ENCODE measurements around the gene SLCO3A1.

The SLCO3A1 gene

DNA sequence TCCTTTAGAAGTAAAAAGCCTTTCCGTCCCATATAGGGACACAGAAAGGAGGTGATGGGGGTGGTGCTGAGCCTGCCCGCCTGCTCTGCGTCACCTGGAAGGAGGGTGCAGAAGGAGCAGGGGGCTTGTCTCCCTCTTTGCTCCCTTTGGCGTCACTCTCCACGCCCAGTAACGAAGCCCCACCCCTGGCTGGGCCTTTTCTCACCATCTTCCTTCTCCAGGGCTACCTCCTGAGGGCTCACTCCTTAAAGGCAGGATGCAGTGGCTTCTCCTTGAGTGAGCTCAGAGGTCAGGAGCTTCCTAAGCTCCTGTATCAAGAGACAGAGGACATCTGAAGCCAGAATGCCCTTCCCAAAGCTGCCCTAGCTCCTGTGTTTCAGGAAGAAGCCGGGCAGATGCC lies 31.5 kb downstream of the SLCO3A1 start:
- DNase-seq: no peak

DNA sequence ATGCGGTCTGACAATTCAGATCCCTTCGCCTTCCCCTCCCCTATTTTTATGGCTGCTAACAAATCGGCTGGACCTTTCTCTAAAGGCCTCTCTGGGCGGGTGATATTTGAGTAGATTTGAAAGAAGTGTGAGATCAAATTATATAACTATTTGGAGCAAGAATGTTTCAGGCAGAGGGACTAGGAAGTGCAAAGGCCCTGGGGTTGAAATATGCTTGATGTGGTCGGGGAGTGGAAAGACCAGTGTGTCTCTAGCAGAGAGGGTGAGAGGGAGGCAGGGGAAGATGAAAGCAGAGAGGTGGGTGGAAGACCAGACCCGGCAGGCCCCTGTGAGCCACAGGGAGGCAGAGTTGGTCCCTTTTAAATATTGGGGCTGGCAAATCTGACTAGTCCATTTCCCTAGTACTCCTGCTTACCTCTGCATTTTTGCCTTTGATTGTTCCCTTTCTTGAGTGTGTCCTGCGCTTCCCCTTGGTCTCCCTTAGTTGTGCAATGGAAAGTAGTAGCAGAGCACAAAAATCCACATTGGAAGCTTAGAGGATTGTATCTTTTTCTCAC lies 32.3 kb downstream of the SLCO3A1 start:
- no peak for DNase-seq

DNA sequence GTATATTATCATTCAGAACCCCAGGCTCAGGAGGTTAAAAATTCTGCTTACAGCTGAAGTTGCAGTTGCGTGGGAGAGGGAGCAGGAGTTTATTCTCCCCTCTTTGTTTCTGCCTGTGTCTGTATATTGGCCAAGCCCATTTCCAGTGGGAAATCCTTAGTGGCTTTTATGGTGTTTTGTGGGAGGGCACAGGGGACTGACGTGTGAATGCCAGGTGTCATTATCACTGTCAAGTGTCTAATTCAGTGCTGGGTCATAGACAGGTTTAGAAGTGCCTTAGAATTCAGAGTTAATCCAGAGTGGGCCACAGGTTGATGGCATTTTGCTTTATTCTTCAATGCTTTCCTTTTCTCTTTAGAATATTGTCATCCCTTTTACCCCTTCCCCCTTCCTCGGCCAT lies 33.4 kb downstream of the SLCO3A1 start:
- DNase-seq: no peak

DNA sequence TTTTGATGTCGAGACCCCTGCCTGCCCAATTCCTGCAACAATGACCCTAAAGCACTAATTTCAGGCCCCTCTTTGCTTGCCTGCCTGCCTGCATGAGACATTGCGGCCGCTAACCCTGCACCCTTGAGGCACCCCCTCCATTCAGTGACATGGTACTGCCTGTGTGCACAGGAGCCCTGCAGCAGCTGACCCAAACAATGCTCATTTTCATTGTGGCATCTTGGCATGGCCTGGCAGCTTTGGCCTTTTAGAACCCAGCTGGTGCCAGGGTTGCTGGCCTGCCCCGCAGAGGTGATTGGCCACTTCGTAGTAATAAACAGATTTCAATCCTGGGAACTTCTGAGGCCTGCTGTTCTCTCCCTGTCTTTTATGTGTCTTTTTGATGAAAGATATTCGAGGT lies 33.8 kb downstream of the SLCO3A1 start:
- DNase-seq: no peak

DNA sequence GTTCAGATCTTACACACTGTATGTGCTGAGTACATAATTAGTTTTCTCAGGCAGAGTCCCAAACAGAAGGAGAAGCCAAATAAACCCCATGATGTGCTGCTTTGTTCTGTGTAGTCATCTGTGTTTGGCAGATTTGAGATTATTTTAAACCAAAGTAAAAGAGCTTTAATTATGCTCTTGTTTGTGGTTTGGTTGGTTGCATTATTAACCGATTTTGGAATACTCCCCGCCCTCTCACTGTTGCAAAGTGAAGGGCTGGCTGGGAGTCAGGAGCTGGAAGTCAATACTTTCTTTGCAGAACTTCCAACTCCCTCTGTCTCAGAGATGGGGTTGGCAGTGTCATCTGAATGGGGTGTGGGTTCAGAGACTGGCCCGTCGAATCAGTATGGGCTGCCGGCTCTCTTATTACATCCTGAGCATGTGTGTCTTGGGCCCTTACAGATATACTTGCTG lies 34.4 kb downstream of the SLCO3A1 start:
- no peak for DNase-seq

DNA sequence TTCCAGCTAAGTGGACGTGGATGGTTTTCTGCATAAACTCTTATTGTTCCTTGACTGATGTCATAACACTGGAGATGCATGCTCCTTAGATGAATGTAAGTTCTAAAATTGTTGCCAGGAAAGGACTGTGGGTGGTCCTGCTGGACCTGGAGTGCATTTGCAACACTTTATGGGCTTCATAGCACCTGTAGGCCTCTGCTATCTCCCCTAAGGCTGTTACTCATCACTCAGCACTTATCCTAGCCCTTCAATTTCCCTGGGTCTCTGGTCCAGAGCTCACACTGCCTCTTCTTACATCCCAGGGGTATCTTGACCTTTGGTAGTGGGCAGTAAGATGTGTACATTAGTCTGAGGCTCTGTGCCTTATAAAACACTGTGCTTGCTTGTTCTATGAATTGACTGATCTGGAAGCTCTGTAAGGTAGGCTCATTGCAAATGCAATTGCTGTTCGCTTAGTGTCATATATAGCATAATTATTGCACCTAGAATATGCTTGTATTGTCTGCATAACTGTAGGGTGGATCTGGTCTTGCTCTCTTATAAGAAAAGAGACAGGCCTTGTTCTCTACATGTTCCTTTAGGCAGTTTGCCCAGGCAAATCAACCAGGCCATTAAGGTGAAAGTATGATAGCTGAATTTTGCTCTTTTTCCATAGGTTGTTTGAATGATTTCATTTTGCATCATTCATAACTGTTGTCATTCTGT lies 35.8 kb downstream of the SLCO3A1 start:
- no peak for DNase-seq

DNA sequence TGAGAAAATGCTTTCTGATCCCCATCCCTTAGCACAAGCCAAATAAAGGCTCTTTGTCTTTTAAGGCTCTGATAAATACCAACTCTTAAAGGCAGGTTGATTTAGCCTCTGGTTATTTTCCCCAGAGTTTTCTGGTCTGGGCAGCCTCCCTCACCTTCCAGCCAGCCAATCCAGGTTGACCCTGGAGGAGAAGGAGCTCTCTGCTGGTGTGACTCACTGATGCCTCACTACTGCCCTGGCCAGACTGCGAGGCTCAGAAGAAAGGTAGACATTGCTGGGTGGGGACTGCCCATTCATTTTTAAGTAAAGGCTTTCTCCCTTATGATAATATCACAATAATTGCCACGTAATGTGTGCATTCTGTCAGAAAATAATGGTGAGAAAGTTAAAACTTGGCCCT lies 37.1 kb downstream of the SLCO3A1 start:
- DNase-seq: no peak

DNA sequence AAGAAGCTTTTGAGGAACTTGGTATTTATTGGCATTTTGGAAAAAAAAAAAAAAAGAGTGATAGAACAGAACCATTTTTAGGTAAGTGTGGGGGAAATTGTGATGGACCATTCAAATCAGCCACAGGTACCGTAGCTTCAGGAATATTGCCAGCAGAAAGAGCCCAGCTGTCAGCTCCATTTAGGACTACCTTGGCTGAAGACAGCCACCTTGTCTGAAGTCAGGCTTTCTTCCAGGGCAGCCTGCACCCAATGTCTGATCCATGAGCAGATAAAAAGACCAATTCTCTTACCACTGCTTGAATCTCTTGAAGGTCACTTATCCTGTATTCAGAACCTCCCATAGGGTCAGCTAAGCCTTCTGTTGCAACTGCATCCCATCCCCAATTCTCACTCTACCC lies 37.6 kb downstream of the SLCO3A1 start:
- no peak for DNase-seq

DNA sequence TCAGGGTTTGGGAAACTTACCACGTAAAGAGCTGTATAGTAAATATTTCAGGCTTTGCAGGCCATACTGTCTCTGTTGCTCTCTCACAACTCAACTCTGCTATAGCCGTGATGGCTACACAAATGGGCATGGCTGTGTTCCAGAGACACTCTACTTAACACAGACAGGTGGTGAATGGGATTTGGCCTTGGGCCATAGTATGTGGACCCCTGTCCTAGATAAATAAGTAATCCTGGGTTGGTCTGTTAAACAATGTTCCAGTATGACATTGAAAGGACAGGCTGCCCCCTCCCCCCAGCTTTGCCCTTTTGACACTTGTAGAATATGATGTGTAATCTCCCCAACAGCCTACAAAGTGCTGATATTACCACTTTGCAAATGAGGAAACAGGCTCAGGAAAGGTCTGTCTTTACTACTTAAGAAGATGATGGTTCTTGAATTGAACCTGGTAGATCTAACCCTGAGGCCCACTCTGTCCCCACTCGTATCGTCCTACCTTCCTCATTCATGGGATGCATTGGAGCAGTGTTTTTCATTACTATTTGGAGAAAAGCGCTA lies 38.4 kb downstream of the SLCO3A1 start:
- no peak for DNase-seq

DNA sequence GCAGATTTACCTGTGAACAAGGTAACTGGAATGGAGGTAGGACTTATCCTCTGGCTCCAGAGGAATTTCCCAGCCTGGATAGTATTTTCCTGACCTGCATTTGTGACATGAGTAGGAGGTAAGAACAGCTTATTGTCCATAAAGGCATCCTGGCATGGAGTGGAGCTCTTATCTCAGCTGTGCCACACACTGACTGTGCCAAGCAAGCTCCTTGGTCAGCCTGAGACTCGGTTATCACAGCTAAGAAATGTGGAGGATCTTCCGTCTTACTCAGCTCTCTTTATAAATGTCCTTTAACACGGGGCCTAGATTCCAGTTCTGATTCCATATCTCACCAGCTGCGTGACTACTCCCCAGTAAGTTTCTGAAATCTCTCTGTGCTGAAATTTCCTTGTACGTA lies 38.9 kb downstream of the SLCO3A1 start:
- no peak for DNase-seq

DNA sequence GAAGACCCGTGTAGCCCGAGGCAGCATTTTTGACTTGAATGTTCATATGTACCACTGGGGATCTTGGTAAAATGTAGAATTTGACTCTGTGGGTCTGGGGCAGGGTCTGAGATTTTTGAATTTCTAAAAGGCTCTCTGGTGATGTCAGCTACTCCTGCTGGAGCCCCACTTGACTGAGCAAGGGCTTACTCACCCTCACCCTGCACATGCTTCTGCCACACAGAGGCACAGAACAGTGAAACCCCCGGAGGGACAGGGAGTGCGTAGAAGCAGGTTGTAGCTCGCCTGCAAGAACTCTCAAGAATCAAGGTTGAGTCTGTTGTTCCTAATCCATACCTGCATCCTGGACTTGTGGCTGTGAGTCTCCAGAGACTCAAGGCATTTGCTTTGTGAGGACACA lies 41.1 kb downstream of the SLCO3A1 start:
- no peak for DNase-seq

DNA sequence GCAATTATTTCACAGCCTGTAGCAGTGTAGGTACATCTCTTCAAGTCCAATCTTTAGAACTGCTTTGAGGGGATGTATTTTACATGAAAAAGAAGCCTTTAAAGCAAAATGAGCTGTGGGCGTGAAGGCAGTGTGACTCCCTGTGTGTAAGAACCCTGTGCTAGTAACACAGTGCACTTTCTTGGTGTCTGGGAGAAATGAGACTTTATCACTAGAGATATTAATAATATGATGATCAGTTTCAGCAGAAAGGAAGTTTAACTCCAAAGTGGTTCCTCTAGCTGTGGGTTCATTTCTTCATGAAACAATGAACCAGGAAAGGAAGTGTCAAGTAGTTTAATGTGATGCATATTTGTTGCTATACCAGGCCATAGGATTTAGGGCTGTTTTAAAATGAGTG lies 41.5 kb downstream of the SLCO3A1 start:
- no peak for DNase-seq

DNA sequence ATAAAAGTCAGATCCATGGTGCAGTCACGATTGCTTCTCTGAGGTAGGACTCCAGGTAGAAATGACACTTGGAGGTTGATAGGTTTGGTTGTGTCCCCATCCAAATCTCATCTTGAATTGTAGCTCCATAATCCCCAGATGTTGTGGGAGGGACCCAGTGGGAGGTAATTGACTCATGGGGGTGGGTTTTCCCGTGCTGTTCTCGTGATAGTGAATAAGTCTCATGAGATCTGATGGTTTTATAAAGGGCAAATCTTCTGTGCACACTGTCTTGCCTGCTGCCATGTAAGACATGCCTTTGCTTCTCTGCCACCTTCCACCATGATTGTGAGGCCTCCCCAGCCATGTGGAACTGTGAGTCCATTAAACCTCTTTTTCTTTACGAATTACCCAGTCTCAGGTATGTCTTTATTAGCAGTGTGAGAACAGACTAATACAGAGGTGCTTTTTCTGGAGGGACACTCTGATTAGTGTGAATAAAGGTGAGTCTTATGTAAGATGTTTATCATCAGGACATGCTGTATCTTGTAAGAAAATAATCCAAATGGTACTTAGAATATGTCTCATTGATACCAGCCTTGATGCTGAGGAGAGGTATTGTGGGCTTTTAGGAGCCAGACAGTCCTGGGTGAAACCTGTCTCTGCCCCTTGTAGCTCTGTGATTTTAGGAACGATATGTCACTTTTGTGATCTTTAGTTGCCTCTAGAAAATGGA lies 43.0 kb downstream of the SLCO3A1 start:
- DNase-seq: no peak

DNA sequence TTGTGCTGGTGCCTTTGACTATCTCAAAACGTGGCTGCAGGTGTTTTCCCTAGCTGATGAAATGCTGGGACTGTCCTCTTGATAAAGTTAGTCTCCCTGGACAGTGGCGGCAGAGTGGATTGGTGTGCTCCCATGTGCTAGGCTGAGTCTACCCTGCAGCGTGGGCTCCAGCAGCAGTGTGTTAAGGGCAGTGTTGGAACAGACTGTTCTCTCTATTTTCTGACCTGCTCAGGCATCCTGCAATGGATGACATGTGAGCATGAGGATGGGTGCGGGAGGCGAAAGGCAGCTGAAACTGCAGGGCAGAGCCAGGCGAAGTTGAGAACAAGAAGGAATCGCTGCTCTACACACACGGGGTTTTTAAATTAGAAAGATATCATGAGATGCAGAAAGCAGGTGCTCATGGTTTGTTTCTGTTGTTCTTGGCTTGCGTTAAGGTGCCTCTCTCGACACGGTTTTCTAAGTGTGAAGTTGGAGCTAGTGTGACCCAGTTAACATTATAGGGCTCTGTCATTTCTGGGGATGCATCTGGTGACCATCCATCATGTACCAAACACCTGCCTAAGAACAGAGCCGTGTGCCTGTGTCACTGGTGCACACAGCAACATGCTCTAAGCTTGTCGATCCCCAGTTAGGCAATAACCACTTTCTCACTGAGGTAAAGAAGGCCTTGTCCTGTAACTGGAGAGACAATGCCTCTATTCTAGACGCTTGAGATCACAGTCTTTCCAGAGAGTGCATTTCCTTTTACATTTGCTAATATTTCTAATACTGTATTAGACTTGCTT lies 44.3 kb downstream of the SLCO3A1 start:
- DNase-seq: no peak

DNA sequence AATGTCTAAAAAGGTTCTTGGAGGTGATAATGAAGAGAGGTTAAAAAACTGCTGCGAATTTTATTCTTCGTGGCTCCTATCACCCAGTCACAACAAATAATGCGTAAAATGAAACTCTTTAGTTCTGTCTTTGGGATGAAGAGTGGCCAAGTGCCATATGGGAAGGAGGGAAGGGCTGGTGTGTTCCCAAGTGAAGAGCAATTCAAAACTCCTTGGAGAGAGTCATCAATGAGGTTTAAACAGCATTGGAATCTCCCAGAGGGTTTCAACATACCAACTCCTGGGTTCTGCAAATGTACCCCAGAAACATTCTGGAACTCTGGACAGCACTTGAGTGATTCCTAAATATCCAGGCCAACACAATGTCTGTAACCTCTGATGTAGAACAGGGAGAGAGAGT lies 45.3 kb downstream of the SLCO3A1 start:
- DNase-seq: no peak

DNA sequence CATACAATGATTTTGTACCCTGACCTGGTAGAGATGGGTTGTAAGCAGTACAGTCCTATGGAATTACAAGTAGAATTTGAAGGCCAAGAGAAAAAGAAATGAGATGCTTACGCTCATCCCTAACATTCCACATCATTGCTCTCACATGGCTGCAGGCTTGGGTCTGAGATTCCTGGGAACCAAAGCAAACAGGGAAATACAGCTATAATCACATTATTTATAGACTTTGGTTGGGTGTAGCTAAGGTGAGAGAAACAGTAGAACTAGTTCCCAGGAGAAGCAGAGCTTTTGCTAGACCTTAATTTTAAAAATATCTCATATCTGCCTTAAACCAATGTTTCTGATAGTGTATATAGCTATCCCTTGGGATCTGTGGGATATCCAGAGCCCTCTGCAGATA lies 51.4 kb downstream of the SLCO3A1 start:
- no peak for DNase-seq

DNA sequence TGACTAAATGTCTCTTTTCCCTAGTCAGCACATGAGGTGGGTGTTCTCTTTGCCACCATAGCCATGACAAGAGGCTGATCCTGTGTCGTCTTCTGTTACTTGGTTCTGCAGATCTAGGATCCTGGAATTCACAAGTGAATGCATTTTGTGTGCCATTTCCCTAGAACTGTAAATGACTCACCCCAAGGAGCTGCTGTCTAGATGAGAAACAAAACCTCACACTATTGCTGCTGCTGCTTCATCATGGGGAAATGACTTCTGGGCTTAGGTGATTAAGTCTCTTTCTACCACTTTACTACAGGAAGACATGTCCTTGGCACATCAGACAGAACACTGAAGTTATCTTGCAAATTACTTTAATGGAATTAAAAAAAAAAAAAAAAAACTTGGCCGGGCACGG lies 54.9 kb downstream of the SLCO3A1 start:
- DNase-seq: no peak

DNA sequence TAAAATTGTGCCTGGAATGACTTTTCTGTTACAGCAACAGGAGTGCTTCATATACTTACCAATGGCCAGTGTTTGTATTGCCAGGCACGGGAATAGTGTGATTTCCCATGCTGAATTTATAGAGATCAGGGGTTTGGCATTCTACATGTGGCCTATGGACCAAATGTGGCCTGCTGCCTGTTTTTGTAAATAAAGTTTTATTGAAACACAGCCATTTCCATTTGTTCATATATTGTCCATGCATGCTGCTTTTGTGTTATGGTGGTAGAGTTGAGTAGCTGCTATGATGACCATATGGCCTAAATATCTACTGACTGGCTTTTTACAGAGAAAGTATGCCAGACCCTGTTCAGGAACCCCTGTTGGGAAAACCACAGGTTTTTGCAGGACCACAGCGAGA lies 55.6 kb downstream of the SLCO3A1 start:
- no peak for DNase-seq

DNA sequence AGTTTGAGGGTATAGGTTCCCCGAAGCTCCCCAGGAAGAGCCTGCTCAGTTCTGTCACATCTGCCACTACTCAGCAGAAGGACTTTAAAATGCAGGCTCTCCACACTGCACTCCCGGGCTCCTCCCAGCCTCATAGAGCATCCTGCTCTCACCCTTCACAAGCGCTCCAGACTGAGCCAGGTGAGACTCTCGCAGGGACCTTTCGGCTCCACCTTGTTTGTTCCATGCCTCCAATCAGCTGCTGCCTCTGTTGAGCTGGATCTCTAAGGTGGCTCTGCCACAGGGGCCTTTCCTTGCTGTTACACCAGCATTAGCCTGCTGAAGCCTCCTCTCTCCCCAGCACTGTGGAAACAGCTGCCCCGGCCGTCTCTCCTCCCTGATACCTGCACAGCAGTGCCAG lies 56.1 kb downstream of the SLCO3A1 start:
- DNase-seq: no peak

DNA sequence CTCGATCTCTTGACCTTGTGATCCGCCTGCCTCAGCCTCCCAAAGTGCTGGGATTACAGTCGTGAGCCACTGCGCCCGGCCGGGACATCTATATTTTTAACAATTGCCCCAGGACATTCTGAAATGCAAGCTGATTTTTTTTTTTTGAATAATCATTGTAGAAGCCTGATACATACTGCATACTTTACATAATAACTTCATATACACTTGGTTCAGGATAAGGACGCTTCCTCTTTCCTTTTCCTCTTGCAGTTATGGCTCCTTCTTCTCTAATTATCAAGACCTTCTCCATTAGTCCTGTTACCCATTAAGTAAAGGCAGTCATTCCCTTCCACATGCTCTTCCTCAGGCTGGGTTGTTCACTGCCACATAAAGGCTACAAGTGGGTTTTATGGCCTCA lies 58.3 kb downstream of the SLCO3A1 start:
- no peak for DNase-seq

DNA sequence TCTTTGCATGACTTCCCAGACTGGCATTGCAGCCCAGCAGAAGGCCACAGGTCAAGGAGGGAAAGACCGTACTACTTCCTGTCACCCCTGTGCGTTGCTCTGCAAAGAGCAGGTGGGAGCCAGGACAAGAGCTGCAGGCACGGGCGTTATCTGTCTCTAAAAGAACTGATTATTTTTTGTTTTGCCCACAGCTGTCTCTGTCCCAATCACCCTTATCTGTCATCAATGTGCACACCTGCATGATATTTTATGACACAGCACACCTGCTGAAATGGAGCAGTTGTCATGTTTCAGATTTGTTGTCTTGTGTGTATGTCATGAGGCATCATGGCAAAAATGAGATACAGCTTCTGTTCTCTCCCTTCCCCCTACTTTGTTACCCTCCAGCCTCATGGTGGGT lies 58.8 kb downstream of the SLCO3A1 start:
- no peak for DNase-seq

DNA sequence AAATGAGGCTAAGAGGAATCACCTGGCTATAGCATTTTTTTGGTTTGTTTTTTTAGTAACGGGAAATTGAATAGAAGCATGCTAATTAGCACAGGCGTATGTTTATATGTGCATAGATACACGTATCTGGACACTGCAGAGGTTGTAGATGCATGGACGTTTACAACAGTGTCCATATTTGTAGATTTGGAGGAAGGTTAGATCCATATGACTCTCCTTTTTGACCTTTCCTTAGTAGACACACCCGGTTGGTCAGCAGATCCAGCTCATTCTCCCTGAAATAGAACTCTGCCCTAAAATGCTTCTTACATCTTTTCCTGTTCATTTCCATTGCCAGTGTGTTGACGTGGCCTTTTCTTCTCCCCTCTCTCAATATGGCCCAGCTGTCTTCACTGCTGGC lies 60.1 kb downstream of the SLCO3A1 start:
- DNase-seq: no peak

DNA sequence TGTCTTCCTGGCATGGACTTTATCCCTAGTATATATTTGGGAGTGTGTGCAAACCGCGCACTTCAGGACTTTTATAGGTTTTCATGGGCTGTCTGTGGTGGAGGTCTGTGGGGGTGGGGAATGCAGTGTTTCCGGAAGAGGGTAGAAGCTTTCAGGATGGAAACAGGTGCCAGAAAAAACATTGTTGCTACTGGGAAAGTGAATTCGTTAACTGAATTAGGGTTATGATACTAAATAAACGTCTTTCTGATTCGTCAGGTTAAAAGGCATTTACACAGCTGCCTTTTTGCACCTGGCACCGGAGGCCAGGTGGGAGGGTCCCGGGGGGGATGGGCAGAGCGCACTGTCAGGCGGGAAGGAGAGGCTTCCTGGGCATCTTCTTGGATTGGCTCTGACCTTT lies 62.1 kb downstream of the SLCO3A1 start:
- DNase-seq: no peak

All from CD4-positive, alpha-beta T cell treated with Interferon gamma for 1 hour (primary cell).